Activated CD4-positive, alpha-beta T cell treated with anti-CD3 and anti-CD28 coated beads, Interleukin-2, amount 50 U/mL, for 24 hours (primary cell): ENCODE results near the gene SLMAP.

Source experiments
- DNase-seq, 2 donors: peaks; one replicate each; pipeline ENCODE4 v3.0.0-alpha.2; 2020; ENCODE audit warnings: low read depth in 1 of 2, low spot score in 1 of 2

The SLMAP gene

DNA sequence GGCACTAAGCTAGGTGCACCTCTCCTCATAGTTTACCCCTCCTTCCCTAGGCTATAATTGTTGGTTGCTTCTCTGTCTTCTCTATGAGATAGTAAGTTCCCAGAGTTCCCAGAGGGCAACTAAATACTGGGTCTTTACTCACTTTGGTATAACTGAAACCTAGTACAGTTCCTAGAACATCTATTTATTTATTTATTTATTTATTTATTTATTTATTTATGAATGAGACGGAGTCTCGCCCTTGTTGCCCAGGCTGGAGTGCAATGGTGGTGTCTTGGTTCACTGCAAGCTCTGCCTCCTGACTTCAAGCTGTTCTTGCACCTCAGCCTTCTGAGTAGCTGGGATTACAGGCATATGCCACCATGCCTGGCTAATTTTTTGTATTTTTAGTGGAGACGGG lies 181.0 kb downstream of the SLMAP start:
- DNase-seq, result no peak

DNA sequence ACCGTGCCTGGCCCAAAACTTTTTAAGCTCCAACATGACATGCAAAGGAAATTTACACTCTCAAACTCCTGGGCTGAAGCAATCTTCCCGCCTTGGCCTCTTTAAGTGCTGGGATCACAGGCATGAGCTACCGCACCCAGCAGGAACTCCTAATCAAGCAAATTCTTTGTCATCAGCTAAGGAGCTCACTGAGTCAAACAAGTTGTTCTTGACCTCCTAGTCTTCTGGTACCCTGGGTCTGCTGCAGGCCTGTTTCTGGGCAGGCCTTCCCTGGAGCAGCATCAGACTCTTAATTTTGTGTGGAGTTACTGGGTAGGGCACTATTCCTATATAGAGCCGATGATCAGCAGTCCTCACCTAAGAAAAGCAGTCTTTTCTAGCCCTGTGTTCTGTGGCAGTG lies 183.7 kb downstream of the SLMAP start:
- DNase-seq, result no peak

DNA sequence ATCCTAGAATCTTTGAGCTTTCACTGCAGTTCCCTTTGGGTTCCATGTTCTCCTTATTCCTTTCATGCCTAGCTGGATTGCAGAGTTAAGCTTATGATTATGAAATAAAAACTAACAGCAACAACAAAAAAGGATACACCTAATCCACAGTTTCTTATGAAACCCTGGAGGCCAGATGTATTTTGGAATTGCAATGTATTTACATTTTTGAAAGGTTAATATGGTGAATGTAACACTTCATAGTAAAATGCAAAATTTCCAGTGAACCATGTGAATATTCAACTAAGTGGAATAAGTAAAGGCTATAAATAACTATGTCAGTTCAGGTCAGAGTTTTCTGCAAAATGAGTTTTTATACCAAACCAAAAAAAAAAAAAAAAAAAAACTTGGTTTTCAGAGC lies 186.3 kb downstream of the SLMAP start:
- no peak for DNase-seq

DNA sequence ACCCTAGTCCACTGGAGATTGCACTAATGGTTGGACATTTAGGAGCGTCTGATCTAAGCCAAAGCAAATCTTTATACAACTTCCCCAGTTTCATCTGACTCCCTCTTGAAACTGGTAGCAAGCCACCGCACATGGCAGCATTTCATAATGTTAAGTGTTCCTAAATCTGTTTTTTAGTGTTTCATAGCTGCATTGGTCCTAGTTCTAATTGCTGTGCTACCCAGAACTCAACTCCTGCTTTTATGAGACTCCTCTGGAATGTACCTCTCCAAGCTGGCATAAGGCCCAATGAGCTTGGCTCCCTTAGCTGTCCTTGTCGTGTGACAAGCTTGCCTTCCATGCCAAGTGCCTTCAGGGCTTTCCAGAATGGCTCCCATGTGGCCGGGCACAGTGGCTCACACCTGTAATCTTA lies 186.8 kb downstream of the SLMAP start:
- no peak for DNase-seq

DNA sequence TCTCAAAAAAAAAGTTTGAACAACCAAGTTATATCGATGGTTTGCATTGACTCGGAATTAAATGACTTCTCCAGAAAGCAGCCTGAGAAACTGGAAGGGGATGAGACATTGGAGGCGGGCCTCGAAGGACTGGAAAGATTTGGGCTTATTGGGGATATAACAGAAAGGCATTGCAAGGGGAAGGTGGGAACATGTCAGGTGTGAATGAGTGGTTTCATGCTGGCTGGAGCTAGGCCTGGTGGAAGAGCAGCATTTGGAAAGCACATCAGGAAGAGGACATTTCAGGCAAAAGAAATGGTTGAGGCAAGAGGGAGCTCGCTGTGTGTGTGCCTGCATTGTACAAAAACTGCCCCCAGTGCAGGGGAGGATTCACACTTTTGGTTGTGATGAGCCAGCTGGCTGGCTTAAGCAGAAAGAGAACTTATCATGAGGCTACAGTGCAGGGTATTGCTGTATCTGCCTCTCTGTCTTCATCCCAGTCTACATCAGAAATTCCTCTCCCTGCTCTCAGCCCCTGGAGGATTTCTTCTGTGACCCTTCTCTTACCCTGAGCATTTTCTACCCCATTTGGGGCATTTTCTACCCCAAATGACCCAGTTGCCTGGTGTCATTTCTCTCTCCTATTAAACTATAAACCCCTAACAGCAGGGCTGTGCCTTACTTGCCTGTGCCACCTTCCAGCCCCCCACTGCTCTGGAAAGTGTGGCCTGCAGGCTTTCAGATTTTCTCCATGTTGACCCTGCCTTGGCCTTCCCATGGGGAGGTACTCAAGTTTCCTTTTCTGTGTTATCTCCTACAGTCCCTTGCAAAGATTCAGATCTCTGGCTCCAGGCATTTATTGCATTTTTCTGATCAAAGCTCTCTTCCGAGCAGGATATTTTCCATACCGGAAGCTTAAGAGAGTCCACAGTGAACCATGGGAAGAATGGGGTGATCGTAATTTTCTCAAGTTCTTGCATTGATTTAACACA lies 187.7 kb downstream of the SLMAP start:
- DNase-seq, result no peak

DNA sequence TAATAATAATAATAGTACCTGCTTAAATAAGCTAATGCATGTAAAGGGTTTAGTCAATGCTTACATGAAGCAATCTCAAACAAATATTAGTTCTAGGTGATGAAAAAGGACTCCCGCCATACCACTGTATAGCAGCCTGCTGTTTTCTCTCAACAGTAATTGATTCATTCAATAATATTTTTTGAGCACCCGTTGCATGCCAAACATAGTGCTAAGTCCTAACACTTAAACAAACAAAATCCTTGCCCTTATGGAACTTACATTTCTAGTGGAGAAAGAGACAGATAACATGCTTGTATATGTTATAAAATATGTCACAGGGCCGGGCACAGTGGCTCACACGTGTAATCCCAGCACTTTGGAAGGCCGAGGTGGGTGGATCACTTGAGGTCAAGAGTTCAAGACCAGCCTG lies 190.9 kb downstream of the SLMAP start:
- no peak for DNase-seq

DNA sequence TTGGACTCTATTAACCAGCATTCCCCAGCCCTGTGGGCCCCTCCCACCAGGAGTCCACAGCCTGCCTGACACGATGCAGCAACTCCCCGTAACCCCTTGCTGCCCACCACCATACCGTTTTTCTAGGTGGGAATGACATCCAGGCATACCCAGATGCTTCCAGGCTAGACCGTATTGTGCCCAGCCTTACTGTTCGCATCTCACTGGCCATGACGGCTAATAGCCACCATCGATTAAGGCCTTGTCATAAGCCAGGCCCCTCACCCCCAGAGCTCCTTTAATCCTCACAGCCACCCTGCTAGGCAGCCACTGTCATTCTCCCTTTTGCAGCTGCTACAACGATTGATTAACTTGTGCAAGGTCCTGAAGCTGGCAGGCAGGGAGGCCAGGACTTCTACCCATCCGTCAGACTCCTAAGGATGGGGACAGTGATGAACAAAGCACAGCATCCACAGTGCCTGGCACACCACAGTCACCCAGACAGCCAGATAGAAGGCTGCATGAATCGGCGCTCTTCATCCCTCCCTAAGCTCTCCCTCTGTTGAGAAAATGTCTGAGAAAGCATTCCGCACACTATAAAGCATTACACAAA lies 192.1 kb downstream of the SLMAP start:
- no peak for DNase-seq

DNA sequence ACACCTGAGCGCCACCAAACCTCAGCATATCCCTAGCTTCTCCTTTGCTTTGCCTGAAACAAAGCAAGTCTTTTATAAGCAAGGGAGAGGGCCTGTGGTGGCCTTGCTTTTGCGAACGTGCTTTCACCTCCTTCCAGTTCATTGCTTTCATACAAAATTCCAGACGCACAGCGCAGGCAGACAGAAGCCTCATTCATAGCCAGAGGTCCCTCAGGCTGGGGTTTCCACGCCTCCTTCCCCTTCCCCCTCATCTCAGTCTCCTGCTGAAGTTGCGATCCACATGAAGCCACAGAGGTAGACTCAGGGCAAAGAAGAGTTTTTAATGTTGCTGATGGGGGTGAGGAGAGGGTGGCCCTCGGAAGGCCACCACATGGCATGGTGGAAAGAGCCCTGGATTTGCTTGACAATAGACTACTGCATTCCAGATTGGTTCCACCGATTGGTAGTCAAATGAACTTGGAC lies 192.7 kb downstream of the SLMAP start:
- DNase-seq, result no peak

DNA sequence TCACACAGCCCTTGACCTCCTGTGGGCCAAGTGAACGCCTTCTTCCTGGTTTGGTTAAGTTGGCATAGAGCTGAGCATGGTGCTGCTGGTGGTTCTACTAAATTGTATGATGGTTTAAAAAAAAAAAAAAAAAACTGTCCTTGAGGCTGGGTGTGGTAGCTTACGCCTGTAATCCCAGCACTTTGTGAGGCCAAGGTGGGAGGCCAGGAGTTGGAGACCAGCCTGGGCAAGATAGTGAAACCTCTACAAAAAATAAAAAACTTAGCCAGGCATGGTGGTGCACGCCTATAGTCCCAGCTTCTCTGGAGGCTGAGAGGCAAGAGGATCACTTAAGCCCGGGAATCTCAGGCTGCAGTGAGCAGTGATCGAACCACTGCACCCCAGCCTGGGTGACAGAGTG lies 193.2 kb downstream of the SLMAP start:
- DNase-seq, result no peak

DNA sequence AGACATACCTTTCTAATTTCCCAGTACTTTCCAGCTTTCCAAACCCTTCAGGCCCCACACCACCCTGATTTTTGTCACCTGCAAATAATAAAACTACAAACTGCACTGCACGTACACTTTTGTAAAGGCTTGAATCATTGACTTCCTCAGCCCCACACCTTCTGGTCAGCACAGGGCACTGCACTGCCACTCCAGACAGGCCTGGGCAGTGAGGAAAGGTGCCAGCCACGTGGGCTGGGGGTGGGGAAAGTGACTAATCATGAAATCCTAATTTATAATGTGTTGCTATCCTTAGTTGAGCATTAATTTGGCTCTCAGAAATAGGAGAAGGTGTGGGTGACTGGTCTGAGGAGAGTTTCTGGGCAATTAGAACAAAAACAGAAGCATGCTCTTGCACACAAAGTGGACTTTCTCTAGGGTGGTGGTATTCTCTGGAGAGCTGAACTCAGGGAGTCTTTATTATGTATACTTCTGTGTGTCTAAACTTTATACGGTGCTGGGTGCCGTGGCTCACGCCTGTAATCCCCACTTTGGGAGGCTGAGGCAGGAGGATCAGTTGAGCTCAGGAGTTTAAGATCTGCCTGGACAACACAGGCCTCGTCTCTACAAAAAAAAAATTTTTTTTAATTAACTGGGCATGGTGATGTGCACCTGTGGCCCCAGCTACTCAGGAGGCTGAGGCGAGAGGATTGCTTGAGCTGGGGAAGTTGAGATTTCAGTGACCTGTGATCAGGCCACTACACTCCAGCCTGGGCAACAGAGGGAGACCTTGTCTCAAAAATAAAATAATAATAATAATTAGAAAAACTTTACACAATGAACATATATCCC lies 193.9 kb downstream of the SLMAP start:
- DNase-seq, result no peak

DNA sequence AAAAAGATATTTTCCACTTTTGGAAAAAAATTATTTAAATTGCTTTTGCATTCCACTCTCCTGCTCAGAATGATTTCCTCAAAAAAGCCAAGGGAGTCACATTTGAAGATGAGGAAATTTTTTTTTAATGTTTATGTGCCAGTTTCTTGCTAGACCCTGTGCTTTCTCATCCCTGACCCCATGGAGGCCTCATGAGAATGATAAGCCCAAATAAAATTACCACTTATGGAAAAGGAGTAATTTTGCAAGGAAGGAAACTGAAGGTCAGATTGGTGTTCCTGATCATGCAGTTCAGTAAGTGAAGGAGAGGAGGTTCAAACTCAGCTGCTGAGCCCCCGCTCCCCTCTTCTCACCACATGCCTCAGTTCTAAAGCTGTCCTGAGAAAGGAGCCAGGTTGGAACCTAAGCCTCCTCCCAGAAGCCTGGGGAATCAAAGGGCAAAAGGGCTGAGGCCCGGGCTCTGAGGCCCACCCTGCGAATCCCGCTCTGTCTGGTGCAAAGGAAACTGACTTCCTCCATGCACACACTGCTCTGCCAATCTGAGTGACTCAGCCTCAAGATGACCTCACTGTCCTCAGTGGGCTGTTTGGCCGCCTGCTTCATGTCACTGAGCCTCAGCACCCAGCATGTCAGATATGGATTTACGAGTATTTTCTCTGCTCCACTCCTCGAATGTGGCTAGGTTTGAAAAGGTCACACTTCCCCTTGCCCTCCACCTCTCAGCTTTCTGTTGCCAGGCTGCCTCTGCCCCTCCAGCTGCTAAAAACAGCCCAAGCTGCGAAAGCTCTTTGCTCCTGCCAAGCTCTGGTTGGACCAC lies 195.2 kb downstream of the SLMAP start:
- DNase-seq, result no peak

DNA sequence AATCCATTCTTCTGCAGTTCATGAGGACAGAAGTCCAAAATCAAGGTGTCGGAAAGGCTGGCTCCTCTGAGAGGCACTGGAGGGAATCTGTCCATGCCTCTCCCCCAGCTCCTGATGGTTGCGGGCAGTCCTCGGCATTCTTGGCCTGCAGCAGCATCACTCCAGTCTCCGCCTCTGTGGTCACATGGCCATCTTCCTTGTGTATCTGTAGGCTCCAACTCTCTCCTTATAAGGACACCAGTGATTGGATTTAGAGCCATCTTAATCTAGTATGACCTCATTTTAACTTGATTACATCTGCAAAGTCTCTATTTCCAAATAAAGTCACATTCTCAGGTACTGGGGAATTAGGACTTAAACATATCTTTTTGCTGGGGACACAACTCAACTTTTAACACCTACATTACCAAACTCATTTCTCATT lies 196.1 kb downstream of the SLMAP start:
- DNase-seq, result no peak

DNA sequence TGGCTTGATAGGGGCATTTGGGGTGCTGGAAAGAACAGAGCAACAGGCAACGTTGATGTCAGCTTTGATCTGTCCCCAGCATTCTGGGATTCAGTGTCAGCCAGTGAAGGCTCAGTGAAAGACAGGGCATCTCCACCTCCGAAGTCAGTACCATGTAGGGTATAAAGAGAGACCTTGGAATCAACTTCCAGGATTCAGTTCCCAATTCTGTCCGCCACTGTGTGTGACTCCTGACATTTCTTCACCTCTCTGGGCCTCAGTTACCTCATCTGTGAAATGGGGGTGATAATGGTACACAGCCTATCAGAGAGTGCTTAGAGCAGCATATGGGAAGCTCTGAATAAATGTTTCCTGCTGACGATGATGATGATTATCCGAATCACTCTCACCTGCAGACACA lies 196.5 kb downstream of the SLMAP start:
- no peak for DNase-seq

DNA sequence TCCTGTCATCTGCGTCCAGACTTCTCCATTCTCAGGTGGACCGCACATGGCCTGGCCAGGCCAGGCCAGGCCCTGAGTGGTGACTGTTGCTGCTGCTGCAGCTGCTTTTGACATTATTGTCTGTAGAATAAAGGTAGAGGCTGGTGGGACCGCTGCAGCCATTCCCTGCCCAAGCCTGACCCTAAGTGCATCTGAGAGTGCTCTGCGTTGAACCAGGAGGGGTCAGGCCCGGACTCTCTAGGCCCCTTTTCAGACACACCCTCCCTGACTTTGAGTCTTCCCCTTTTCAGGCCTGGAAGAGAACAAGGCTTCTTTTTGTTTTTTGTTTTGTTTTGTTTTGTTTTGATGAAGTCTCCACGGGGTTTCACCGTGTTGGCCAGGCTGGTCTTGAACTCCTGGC lies 197.5 kb downstream of the SLMAP start:
- no peak for DNase-seq

DNA sequence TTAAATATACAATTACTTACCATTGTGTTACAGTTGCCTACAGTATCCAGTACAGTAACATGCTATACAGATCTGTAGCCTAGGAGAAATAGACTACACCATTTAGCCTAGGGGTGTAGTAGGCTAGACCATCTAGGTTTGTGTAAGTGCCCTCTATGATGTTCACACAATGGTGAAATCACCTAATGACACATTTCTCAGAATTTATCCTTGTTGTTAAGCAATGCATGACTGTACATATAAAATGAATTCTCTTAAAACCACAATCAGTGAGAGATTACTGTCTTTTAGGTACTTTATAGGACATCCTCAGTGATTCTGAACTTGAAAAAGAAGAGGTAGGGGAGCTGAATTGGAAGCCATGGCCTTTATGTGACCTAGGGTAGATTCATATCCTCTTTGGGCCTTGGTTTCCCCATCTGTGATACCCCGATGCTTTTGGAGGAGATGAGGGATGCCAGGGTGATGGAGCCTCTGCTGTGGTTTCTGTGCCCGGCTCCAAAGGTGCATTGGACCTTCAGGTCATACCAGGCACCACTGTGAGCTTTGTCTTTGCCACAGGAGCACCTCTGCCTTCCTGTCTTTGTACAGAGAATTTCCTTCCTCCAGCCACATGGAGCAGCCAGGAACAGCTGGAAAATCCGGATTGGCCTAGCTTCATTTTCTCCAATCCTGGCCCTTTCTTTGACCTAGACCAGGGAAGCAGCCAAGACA lies 200.2 kb downstream of the SLMAP start:
- DNase-seq, result no peak

DNA sequence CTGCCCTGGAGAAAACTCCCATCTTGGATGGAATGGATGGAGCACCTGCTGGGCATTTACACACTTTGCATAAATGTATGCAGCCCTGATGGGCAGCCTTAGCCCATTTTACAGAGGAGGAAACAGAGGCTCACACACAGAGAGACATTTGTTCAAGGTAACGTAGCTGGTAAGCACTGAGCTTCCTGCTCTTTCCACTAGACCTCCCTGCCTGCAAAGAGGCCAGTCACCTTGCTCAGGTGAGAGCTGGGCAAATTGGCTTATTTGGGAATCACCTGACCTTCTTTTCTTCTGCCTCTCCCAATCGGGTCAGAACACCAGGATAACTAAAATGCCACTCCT lies 200.7 kb downstream of the SLMAP start:
- DNase-seq, result no peak

DNA sequence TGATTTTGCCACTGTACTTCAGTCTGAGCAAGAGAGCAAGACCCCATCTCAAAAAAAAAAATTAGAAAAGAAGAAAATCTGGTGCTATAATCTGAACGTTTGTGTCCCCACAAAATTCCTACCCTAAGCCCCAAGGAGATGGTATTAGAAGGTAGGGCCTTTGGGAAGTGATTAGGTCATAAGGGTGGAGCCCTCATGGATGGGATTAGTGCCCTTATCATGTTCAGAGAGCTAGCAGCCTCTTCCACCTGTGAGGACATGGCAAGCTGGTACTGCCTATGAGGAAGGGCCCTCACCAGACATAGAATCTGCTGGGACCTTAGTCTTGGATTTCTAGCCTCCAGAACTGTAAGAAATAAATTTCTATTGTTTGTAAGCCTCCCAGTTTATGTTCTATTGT lies 201.7 kb downstream of the SLMAP start:
- no peak for DNase-seq

DNA sequence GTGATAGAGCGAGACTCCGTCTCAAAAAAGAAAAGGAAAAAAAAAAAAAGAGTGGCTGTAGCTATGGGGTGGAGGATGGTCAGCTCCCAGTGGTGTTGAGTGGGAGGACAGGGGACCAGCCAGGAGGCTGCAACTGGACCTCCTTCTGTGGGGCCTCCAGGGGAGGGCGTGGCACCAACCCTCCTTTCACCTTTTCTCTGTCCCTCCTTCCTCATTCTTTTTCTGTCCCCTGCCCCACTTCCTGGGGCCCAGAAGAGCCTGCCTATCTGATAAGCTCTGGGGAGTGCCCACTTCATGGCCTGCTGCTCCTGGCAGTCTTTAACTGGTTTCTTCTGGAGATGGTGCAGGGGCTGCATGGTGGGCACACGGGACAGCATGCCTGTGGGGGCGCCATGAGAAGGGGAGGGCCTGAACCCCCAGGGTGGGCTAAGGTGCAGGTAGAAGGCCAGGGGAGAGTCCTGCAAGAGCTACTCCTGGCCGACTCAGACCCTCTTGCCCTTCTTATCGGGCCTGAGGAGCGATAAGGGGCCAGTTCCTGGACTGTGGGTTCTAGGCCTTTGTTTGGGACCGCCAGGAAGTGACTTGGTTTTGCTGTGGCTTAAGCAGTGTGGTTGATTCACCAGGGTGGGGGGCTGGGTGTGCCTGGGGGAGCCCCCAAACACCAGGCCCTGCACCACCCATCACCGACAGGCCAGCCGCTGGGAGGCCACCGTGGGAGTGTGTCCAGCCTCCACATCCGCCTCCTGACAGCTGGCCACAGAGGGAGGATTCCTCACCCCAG lies 202.7 kb downstream of the SLMAP start:
- DNase-seq, result no peak

DNA sequence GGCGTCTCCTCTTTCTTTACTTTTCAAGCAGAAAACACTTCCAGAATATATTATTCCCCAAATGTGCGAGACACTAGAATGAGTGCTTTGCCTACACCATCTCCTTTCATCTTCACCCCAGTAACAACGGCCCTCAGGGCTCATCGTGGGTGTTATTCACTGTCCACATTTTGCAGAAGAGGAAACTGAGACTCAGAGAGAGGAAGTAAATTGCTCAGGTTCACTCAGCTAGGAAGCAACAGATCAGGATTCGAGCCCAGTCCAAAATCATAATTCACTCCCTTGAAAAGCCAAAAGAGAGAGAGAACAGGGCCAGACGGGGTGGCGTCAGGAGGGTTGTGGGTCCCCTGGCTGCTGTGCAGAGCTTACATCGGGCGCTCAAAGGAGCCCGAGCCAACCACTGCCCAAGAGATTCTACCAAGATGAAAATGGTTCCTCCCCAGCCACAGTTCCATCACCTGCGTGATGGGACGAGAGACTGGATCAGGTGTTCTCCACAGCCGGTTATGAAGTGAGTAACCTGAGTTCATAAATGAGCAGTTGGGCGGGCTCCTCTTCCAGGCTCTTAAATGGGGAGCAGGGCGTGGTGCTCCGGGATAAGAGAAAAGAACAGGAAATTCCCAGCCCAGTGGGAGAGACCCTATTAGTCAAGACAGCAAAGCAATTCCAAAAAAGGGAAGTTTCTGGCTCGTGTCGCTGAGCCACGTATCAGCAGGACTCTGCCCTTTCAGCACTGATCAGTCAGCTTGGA lies 203.5 kb downstream of the SLMAP start:
- DNase-seq, result no peak
